Thyroid gland (tissue), 4 donors: Measurements from ENCODE around the gene OGT. TPM values are rescaled to one million over a fixed set of nuclear protein-coding genes. Genes with fewer than 3 reads are reported as not detected.
"Not testable (repeated sequence)": the region's sequence is repeated elsewhere in the genome, so short reads cannot be mapped to it uniquely, and the experiment has no call there.

Experiments
- DNase-seq, 2 donors: peaks; one replicate each; pipeline ENCODE4 v3.0.0-alpha.2; 2019
- H3K27ac ChIP-seq, 3 donors: fragments of 200-600 bp; sonication (generic); 1 replicate in 2 of 3; 2 replicates in 1 of 3; pipeline ENCODE4 v1.5.1; 2016 to 2019; ENCODE audit warnings: mild to moderate bottlenecking in 1 of 3, moderate library complexity in 1 of 3
- H3K27me3 ChIP-seq: fragments of 200-600 bp; sonication (generic); one replicate; pipeline ENCODE4 v1.5.1; 2019
- H3K36me3 ChIP-seq, 2 donors: fragments of 200-600 bp; sonication (generic); one replicate each; pipeline ENCODE4 v1.5.1; 2016 to 2019
- H3K4me1 ChIP-seq, 2 donors: fragments of 200-600 bp; sonication (generic); one replicate each; pipeline ENCODE4 v1.5.1; 2017 to 2019
- H3K4me3 ChIP-seq, 3 donors: fragments of 200-600 bp; sonication (generic); replicated peaks in 1 of 3; 1 replicate in 2 of 3; 2 replicates in 1 of 3; pipeline ENCODE4 v1.5.1; 2016; ENCODE audit warnings: mild to moderate bottlenecking in 1 of 3
- H3K9me3 ChIP-seq: fragments of 200-600 bp; sonication (generic); one replicate; pipeline ENCODE4 v1.5.1; 2017
- POLR2A ChIP-seq, 2 donors: fragments of 450-650 bp; IDR thresholded peaks; one replicate each; pipeline ENCODE4 v1.6.1; 2017; ENCODE audit warnings: antibody characterized with exemption in 2 of 2, mild to moderate bottlenecking in 2 of 2, moderate library complexity in 1 of 2
- WGBS, 2 donors: methylation state at CpG; one replicate each; pipeline ENCODE4 v1.1.5; 2017; 5-methylcytosine and 5-hydroxymethylcytosine counted together
- intact Hi-C: fragments of 100-400 bp; cut with DNase I; formaldehyde crosslinking; loops from one replicate; pipeline ENCODE4 v1.15.1; 2023
- total RNA-seq, 4 donors: library from RNA; depleted of rRNA; stranded (reverse); fragments of >200 nt; gene quantifications; one replicate each; pipeline ENCODE4 v1.2.3, GENCODE V29; 2016
- TF ChIP-seq, protein P1 (sequence below), 6 experiments: fragments of 200-600 bp in 3 of 6; fragments of 450-650 bp in 3 of 6; sonication (generic) in 3 of 6; IDR thresholded peaks; one replicate each; pipeline ENCODE4 v1.5.1; 2016 to 2019; ENCODE audit warnings: antibody characterized with exemption in 6 of 6, mild to moderate bottlenecking in 2 of 6, inconsistent platforms in 1 of 6, moderate library complexity in 1 of 6

Gene OGT
- total RNA-seq, 4 donors from 2014 or later, result 162 to 218 (median 214) TPM

DNA sequence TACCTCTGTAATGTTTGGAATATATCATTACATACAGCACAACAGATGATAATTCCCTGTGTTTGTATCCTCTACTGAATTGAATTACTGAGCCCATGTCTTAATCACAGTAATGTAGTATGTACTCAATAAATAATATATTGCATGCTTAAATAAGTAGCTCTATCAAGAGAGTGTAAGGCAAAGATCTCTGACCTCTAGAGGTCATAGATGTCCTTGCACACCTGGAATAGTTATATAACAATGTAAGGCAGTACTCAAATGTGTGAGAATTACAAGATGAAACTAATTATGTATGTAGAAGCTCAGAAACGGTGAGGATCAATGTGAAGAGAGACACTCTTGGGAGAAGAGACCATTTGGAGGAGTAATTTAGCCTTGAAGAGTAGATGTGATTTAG lies 31.0 kb downstream of the OGT start:
- Histone ChIP-seq H3K4me3 (no peak overlapping the region), H3K4me1 (no peaks in the 10 kb centered on the region), H3K27ac (no peak overlapping the region), H3K36me3 (peaks cover 63 to 73% of the 10 kb centered on the region in 2 donors), H3K9me3 (no peaks in the 10 kb centered on the region), H3K27me3 (no peaks in the 10 kb centered on the region)
- DNase-seq, result no peak
- TF ChIP-seq, protein P1, sequence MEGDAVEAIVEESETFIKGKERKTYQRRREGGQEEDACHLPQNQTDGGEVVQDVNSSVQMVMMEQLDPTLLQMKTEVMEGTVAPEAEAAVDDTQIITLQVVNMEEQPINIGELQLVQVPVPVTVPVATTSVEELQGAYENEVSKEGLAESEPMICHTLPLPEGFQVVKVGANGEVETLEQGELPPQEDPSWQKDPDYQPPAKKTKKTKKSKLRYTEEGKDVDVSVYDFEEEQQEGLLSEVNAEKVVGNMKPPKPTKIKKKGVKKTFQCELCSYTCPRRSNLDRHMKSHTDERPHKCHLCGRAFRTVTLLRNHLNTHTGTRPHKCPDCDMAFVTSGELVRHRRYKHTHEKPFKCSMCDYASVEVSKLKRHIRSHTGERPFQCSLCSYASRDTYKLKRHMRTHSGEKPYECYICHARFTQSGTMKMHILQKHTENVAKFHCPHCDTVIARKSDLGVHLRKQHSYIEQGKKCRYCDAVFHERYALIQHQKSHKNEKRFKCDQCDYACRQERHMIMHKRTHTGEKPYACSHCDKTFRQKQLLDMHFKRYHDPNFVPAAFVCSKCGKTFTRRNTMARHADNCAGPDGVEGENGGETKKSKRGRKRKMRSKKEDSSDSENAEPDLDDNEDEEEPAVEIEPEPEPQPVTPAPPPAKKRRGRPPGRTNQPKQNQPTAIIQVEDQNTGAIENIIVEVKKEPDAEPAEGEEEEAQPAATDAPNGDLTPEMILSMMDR (IDR thresholded peaks at IDR 0.05), result no peak
- no peak for TF ChIP-seq POLR2A (IDR thresholded peaks at IDR 0.05)
- 61 to 73% methylated on average over 1 of the region's 1 CpG for WGBS, 2 donors
- intact Hi-C loops, result no loop called here

DNA sequence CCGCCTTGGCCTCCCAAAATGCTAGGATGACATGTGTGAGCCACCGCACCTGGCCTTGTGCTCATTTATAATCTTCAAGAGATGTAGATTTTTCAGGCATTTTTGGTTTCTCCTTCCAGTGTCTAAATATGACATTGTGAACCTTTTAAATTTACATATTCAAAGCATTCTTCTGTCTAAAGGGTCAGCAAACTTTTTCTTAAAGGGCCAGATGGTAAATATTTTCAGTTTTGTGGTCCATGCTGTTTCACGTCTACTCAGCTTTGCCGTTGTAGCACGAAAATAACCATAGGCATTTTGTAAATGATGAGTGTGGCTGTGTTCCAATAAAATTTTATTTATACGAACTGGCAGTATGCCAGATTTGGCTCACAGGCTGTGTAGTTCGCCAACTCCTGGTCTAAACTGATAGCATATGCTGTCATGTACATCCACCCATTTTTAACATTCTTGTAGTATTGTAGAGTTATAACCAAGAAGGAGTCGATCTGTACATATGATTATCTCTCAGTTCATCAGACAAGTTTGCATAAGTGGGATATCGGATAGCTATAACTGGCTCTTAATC lies 32.7 kb downstream of the OGT start:
- H3K27ac ChIP-seq, result no peak overlapping the region
- 78 to 86% methylated on average over 9 of the region's 9 CpGs for WGBS, 2 donors
- H3K36me3 ChIP-seq, result peaks cover 52 to 59% of the 10 kb centered on the region in 2 donors
- no peaks in the 10 kb centered on the region for H3K9me3 ChIP-seq
- H3K27me3 ChIP-seq, result no peaks in the 10 kb centered on the region
- H3K4me3 ChIP-seq, result no peak overlapping the region
- DNase-seq, result no peak
- H3K4me1 ChIP-seq, result no peaks in the 10 kb centered on the region
- intact Hi-C loops, result no loop called here
- TF ChIP-seq, protein P1 (IDR thresholded peaks at IDR 0.05), result no peak
- no peak for TF ChIP-seq POLR2A (IDR thresholded peaks at IDR 0.05)

DNA sequence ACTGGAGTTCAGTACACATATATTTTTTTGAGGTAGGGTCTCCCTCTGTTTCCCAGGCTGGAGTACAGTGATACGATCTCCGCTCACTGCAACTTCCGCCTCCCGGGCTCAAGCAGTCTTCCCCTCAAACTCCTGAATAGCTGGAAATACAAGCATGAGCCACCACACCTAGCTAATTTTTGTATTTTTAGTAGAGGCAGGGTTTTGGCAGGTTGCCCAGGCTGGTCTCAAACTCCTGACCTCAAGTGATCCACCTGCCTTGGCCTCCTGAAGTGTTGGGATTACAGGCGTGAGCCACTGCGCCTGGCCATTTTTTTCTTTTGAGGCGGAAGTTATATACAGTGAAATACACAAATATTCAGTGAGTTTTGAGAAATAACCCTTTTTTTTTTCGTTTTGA lies 38.5 kb downstream of the OGT start:
- DNase-seq, result peak; percentile 75 to 81

DNA sequence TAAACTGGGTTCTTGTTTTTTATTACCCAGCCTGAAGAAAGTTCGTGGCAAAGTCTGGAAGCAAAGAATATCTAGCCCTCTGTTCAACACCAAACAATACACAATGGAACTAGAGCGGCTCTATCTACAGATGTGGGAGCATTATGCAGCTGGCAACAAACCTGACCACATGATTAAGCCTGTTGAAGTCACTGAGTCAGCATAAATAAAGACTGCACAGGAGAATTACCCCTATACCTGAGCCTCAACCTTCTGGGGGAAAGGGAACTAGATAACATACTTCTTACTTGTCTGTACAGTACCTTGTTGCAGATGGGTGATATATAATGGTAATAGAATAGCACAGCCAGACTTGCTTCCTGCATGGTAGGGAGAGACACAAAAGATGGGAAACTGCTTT lies 40.7 kb downstream of the OGT start:
- TF ChIP-seq POLR2A (IDR thresholded peaks at IDR 0.05), result no peak
- TF ChIP-seq, protein P1 (IDR thresholded peaks at IDR 0.05), result no peak
- Histone ChIP-seq H3K36me3 (peaks cover 14% of the 10 kb centered on the region in 2 donors), H3K4me3 (no peak overlapping the region), H3K27ac (no peak overlapping the region), H3K27me3 (no peaks in the 10 kb centered on the region), H3K4me1 (no peaks in the 10 kb centered on the region), H3K9me3 (no peaks in the 10 kb centered on the region)
- 93% methylated on average over 2 of the region's 2 CpGs for WGBS, 2 donors
- intact Hi-C loops, result no loop called here
- DNase-seq, result no peak

More for the DNA sequence above, 38.5 kb downstream of the OGT start:
- H3K4me3 ChIP-seq, H3K27me3 ChIP-seq, H3K4me1 ChIP-seq, intact Hi-C loops, H3K9me3 ChIP-seq, H3K27ac ChIP-seq: not testable (repeated sequence)
- 46 to 57% methylated on average over 8 of the region's 8 CpGs for WGBS, 2 donors
- H3K36me3 ChIP-seq, result peaks cover 26 to 32% of the 10 kb centered on the region in 2 donors

DNA sequence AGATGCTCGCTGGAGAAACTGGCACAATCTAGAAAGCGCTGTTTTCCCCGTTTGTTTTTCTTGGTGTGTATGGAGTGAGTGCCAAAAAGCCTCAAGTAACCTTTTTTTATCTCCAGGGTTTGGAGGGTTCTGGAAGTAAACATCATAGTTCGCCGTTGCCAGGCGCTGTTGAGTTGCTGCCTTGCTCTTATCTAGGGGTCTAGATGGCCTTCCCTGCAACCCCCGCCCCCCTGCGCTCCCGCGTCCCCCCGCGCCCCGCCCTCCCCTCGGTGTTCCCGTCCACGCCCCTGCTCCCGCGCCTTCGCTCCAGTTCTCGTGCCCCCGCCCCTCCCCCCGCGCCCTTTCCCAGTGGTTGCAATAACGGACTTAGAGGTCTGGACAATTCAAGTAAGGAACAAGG lies 44.8 kb downstream of the OGT start:
- DNase-seq, result no peak
- Histone ChIP-seq H3K9me3 (no peaks in the 10 kb centered on the region), H3K27ac (no peak overlapping the region), H3K27me3 (no peaks in the 10 kb centered on the region), H3K4me1 (no peaks in the 10 kb centered on the region), H3K4me3 (no peak overlapping the region), H3K36me3 (peaks cover 14% of the 10 kb centered on the region in 2 donors)
- WGBS, 2 donors, result 96% methylated on average over 22 to 24 of the region's 24 CpGs
- TF ChIP-seq, protein P1 (IDR thresholded peaks at IDR 0.05), result no peak
- TF ChIP-seq POLR2A (IDR thresholded peaks at IDR 0.05), result no peak
- intact Hi-C loops, result no loop called here
